ENCODE data around the gene HMGN3.

GRCh38 chr6:79241228-79241627, 6.7 kb upstream of the HMGN3 start:
- TF ChIP-seq CTCF (IDR thresholded peaks at IDR 0.05) (no peak), POLR2A (IDR thresholded peaks at IDR 0.05) (no peak)

Measured in uterus (tissue), 2 donors.